H7 (cell line): Measurements from ENCODE around the gene GSE1. TPM values are rescaled to one million over a fixed set of nuclear protein-coding genes. Genes with fewer than 3 reads are reported as not detected.

Experiments used
- DNase-seq: peaks from one replicate; pipeline ENCODE4 v3.0.0; 2012
- H3K27me3 ChIP-seq: 2 replicates; pipeline ENCODE4 v1.6.0; 2011; ENCODE audit warnings: mild to moderate bottlenecking, low read length; ENCODE audit not compliant: control insufficient read depth, insufficient read depth
- H3K36me3 ChIP-seq: replicated peaks from 2 replicates; pipeline ENCODE4 v1.5.1; 2011; ENCODE audit warnings: low read length; ENCODE audit not compliant: control insufficient read depth, insufficient read depth
- H3K4me3 ChIP-seq: 2 replicates; pipeline ENCODE4 v1.5.1; 2011; ENCODE audit warnings: low read depth, mild to moderate bottlenecking, control low read depth, low read length, moderate library complexity; ENCODE audit not compliant: insufficient read depth
- total RNA-seq: library from RNA; depleted of rRNA; stranded (reverse); fragments of >200 nt; shearing (Covaris generic); gene quantifications from 2 replicates; pipeline ENCODE4 v1.2.3, GENCODE V29; 2014; rRNA removed

The GSE1 gene
- total RNA-seq, 1 experiment from 2014 or later = 52.5 TPM

GRCh38 chr16:85717393-85718152 lies 104.5 kb downstream of the GSE1 start:
- Histone ChIP-seq H3K36me3 (no peaks in the 10 kb centered on the region), H3K4me3 (no peak overlapping the region), H3K27me3 (peaks cover 9% of the 10 kb centered on the region)
- DNase-seq = peak; percentile 93

GRCh38 chr16:85718153-85718477 lies 105.0 kb downstream of the GSE1 start:
- Histone ChIP-seq H3K27me3 (peaks cover 9% of the 10 kb centered on the region), H3K36me3 (no peaks in the 10 kb centered on the region), H3K4me3 (no peak overlapping the region)
- no peak for DNase-seq

GRCh38 chr16:85718682-85719081 lies 105.6 kb downstream of the GSE1 start:
- no peak overlapping the region for H3K4me3 ChIP-seq
- peak; percentile 90 for DNase-seq
- peaks cover 9% of the 10 kb centered on the region for H3K27me3 ChIP-seq
- no peaks in the 10 kb centered on the region for H3K36me3 ChIP-seq

- Histone ChIP-seq H3K27me3 (peaks cover 9% of the 10 kb centered on the region), H3K4me3 (no peak overlapping the region), H3K36me3 (no peaks in the 10 kb centered on the region)
- DNase-seq = no peak
These were observed 106.6 kb downstream of the GSE1 start for GRCh38 chr16:85719605-85720301.

- H3K4me3 ChIP-seq = no peak overlapping the region
- H3K27me3 ChIP-seq = peaks cover 7% of the 10 kb centered on the region
- no peaks in the 10 kb centered on the region for H3K36me3 ChIP-seq
- DNase-seq = no peak
These were observed 107.1 kb downstream of the GSE1 start for GRCh38 chr16:85720302-85720637.

GRCh38 chr16:85722128-85722893 lies 109.2 kb downstream of the GSE1 start:
- Histone ChIP-seq H3K4me3 (no peak overlapping the region), H3K36me3 (no peaks in the 10 kb centered on the region), H3K27me3 (no peaks in the 10 kb centered on the region; the same call in 1 of the 2 replicates)
- no peak for DNase-seq

GRCh38 chr16:85724126-85724879 lies 111.2 kb downstream of the GSE1 start:
- DNase-seq = no peak
- Histone ChIP-seq H3K36me3 (no peaks in the 10 kb centered on the region), H3K27me3 (no peaks in the 10 kb centered on the region; the same call in 1 of the 2 replicates), H3K4me3 (no peak overlapping the region)

GRCh38 chr16:85724936-85725335 lies 111.8 kb downstream of the GSE1 start:
- H3K27me3 ChIP-seq = no peaks in the 10 kb centered on the region; the same call in 1 of the 2 replicates

More at GRCh38 chr16:85724936-85725335, 111.8 kb downstream of the GSE1 start:
- Histone ChIP-seq H3K4me3 (no peak overlapping the region), H3K36me3 (no peaks in the 10 kb centered on the region)
- DNase-seq = no peak

Other genes starting within 250 kb of the GSE1 start
- gene GINS2, start 75.6 kb downstream of the GSE1 start, total RNA-seq = 25.6 and 25.9 TPM in 2 replicates
- 4.1 and 7.2 TPM in 2 replicates for gene C16orf74, start 137.8 kb downstream of the GSE1 start, total RNA-seq
- gene EMC8, start 186.2 kb downstream of the GSE1 start, total RNA-seq = 93.3 and 101 TPM in 2 replicates
- gene COX4I1, start 186.4 kb downstream of the GSE1 start, total RNA-seq = 638 and 696 TPM in 2 replicates